SK-N-SH treated with all-trans-retinoic acid at 6 μM for 48 hours (cell line): ENCODE results near the gene CLEC14A.

ENCODE experiments used
- ARNTL ChIP-seq: fragments of 450-650 bp; formaldehyde crosslinking; IDR thresholded peaks from 2 replicates; pipeline ENCODE4 v1.5.0; 2020; ENCODE audit warnings: low read depth, mild to moderate bottlenecking, moderate library complexity, borderline replicate concordance
- CSDC2 ChIP-seq: fragments of 250-450 bp; sonication (Bioruptor Pico); IDR thresholded peaks from 2 replicates; pipeline ENCODE4 v1.5.0; 2020; ENCODE audit warnings: mild to moderate bottlenecking, moderate library complexity
- ESRRG ChIP-seq: fragments of 250-450 bp; sonication (Bioruptor Pico); IDR thresholded peaks from 2 replicates; pipeline ENCODE4 v1.6.1; 2021; ENCODE audit warnings: mild to moderate bottlenecking
- GLIS3 ChIP-seq: fragments of 250-450 bp; sonication (Bioruptor Pico); IDR thresholded peaks from 2 replicates; pipeline ENCODE4 v1.5.0; 2020; ENCODE audit warnings: mild to moderate bottlenecking, moderate library complexity
- RARB ChIP-seq: fragments of 250-450 bp; sonication (Bioruptor Pico); IDR thresholded peaks from 2 replicates; pipeline ENCODE4 v1.8.0; 2021; ENCODE audit warnings: mild to moderate bottlenecking, moderate library complexity
- TCF4 ChIP-seq: fragments of 250-450 bp; sonication (Bioruptor Pico); IDR thresholded peaks from 2 replicates; pipeline ENCODE4 v1.8.0; 2021; ENCODE audit warnings: mild to moderate bottlenecking, moderate library complexity, borderline replicate concordance
- ZFP3 ChIP-seq: fragments of 250-450 bp; sonication (Bioruptor Pico); IDR thresholded peaks from 2 replicates; pipeline ENCODE4 v1.5.0; 2020; ENCODE audit warnings: mild to moderate bottlenecking, moderate library complexity
- ZFP30 ChIP-seq: fragments of 450-650 bp; formaldehyde crosslinking; IDR thresholded peaks from 2 replicates; pipeline ENCODE4 v1.5.0; 2022; ENCODE audit warnings: mild to moderate bottlenecking, moderate library complexity
- ZNF70 ChIP-seq: fragments of 450-650 bp; formaldehyde crosslinking; IDR thresholded peaks from 2 replicates; pipeline ENCODE4 v1.5.0; 2020; ENCODE audit warnings: mild to moderate bottlenecking, moderate library complexity
- ZNF8 ChIP-seq: fragments of 450-650 bp; formaldehyde crosslinking; IDR thresholded peaks from 2 replicates; pipeline ENCODE4 v1.5.0; 2020; ENCODE audit warnings: mild to moderate bottlenecking, moderate library complexity
- TF ChIP-seq, protein P1 (sequence below): fragments of 250-450 bp; sonication (Bioruptor Pico); IDR thresholded peaks from 2 replicates; pipeline ENCODE4 v1.5.1; 2020; ENCODE audit warnings: low read depth, mild to moderate bottlenecking, moderate library complexity
- TF ChIP-seq, protein P2 (sequence below): fragments of 250-450 bp; sonication (Bioruptor Pico); IDR thresholded peaks from 2 replicates; pipeline ENCODE4 v1.8.0; 2020; ENCODE audit warnings: mild to moderate bottlenecking, moderate library complexity, borderline replicate concordance

DNA sequence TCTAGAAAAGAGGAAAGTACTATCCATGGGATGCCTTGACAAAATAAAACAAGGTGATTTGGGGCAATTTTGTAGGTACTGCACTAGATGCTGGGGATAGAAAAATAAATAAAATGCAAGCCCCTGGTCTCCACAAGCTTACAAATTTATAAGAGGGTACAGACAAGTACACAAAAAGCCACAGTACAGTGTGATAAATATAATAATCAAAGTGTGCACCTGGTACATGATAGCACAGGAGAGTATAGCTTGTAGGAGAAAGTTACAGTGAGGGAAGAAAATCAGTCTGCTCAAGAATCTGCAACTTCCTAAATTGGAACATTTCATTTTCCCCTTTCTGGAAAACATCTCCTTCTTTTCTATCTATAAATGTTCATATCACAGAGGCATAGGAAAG is 51.2 kb downstream of the CLEC14A start:
- TF ChIP-seq, protein P1, sequence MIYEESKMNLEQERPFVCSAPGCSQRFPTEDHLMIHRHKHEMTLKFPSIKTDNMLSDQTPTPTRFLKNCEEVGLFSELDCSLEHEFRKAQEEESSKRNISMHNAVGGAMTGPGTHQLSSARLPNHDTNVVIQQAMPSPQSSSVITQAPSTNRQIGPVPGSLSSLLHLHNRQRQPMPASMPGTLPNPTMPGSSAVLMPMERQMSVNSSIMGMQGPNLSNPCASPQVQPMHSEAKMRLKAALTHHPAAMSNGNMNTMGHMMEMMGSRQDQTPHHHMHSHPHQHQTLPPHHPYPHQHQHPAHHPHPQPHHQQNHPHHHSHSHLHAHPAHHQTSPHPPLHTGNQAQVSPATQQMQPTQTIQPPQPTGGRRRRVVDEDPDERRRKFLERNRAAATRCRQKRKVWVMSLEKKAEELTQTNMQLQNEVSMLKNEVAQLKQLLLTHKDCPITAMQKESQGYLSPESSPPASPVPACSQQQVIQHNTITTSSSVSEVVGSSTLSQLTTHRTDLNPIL (CRISPR knock-in tag): no peak
- TF ChIP-seq ZNF8: no peak
- no peak for TF ChIP-seq ZNF70 (CRISPR knock-in tag)
- no peak for TF ChIP-seq ZFP30
- no peak for TF ChIP-seq ZFP3
- no peak for TF ChIP-seq ARNTL (CRISPR knock-in tag)
- TF ChIP-seq, protein P2, sequence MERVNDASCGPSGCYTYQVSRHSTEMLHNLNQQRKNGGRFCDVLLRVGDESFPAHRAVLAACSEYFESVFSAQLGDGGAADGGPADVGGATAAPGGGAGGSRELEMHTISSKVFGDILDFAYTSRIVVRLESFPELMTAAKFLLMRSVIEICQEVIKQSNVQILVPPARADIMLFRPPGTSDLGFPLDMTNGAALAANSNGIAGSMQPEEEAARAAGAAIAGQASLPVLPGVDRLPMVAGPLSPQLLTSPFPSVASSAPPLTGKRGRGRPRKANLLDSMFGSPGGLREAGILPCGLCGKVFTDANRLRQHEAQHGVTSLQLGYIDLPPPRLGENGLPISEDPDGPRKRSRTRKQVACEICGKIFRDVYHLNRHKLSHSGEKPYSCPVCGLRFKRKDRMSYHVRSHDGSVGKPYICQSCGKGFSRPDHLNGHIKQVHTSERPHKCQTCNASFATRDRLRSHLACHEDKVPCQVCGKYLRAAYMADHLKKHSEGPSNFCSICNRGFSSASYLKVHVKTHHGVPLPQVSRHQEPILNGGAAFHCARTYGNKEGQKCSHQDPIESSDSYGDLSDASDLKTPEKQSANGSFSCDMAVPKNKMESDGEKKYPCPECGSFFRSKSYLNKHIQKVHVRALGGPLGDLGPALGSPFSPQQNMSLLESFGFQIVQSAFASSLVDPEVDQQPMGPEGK (CRISPR knock-in tag): no peak
- no peak for TF ChIP-seq GLIS3
- no peak for TF ChIP-seq CSDC2 (CRISPR knock-in tag)
- TF ChIP-seq TCF4 (CRISPR knock-in tag): no peak
- TF ChIP-seq ESRRG (CRISPR knock-in tag): no peak
- TF ChIP-seq RARB (CRISPR knock-in tag): no peak
